MG63 (cell line): ENCODE data around the gene KRTAP29-1. TPM values are rescaled to one million over a fixed set of nuclear protein-coding genes. Genes with fewer than 3 reads are reported as not detected.
A peak's percentile ranks its signal among the peaks of the same experiment; 100 is the strongest.

ENCODE experiments used
- DNase-seq: peaks from one replicate; pipeline ENCODE4 v3.0.0-alpha.2; 2020
- H3K27me3 ChIP-seq: fragments of 250-450 bp; sonication (Bioruptor Pico); 2 replicates; pipeline ENCODE4 v1.5.1; 2020; ENCODE audit warnings: mild to moderate bottlenecking, moderate library complexity
- H3K36me3 ChIP-seq: fragments of 250-450 bp; sonication (Bioruptor Pico); 2 replicates; pipeline ENCODE4 v1.5.1; 2020; ENCODE audit warnings: mild to moderate bottlenecking, moderate library complexity
- H3K4me3 ChIP-seq: fragments of 250-450 bp; sonication (Bioruptor Pico); 2 replicates; pipeline ENCODE4 v1.5.1; 2020; ENCODE audit warnings: mild to moderate bottlenecking, moderate library complexity
- H3K9me3 ChIP-seq: fragments of 250-450 bp; sonication (Bioruptor Pico); 2 replicates; pipeline ENCODE4 v1.5.1; 2020; ENCODE audit warnings: mild to moderate bottlenecking, moderate library complexity
- total RNA-seq: library from RNA; depleted of rRNA; stranded (reverse); fragments of >200 nt; shearing (Covaris generic); gene quantifications from 2 replicates; pipeline ENCODE4 v1.2.3, GENCODE V29; 2014; ENCODE audit warnings: low replicate concordance

The KRTAP29-1 gene
- total RNA-seq, 1 experiment from 2014 or later: not detected

GRCh38 chr17:41333098-41333497 is 30.4 kb upstream of the KRTAP29-1 start:
- Histone ChIP-seq H3K9me3 (no peaks in the 10 kb centered on the region), H3K36me3 (no peaks in the 10 kb centered on the region), H3K27me3 (no peaks in the 10 kb centered on the region), H3K4me3 (no peak overlapping the region)
- no peak for DNase-seq

- DNase-seq: no peak
- H3K9me3 ChIP-seq: no peaks in the 10 kb centered on the region
- no peaks in the 10 kb centered on the region for H3K36me3 ChIP-seq
- no peak overlapping the region for H3K4me3 ChIP-seq
- H3K27me3 ChIP-seq: no peaks in the 10 kb centered on the region
These were observed 29.6 kb upstream of the KRTAP29-1 start for GRCh38 chr17:41332239-41332638.

- no peak for DNase-seq
- H3K4me3 ChIP-seq: no peak overlapping the region
- H3K36me3 ChIP-seq: no peaks in the 10 kb centered on the region
- H3K9me3 ChIP-seq: no peaks in the 10 kb centered on the region
- H3K27me3 ChIP-seq: no peaks in the 10 kb centered on the region
These were observed 29.0 kb upstream of the KRTAP29-1 start for GRCh38 chr17:41331606-41332005.

- H3K9me3 ChIP-seq: no peaks in the 10 kb centered on the region
- H3K36me3 ChIP-seq: no peaks in the 10 kb centered on the region
- H3K27me3 ChIP-seq: no peaks in the 10 kb centered on the region
- no peak overlapping the region for H3K4me3 ChIP-seq
- peak; percentile 77 for DNase-seq
These were observed 26.8 kb upstream of the KRTAP29-1 start for GRCh38 chr17:41329279-41329948.

- Histone ChIP-seq H3K4me3 (no peak overlapping the region), H3K9me3 (no peaks in the 10 kb centered on the region), H3K36me3 (no peaks in the 10 kb centered on the region), H3K27me3 (no peaks in the 10 kb centered on the region)
- no peak for DNase-seq
These were observed 25.6 kb upstream of the KRTAP29-1 start for GRCh38 chr17:41328207-41328606.

GRCh38 chr17:41327411-41328120 is 24.9 kb upstream of the KRTAP29-1 start:
- H3K4me3 ChIP-seq: no peak overlapping the region
- no peaks in the 10 kb centered on the region for H3K36me3 ChIP-seq
- DNase-seq: no peak
- H3K27me3 ChIP-seq: no peaks in the 10 kb centered on the region
- no peaks in the 10 kb centered on the region for H3K9me3 ChIP-seq

- Histone ChIP-seq H3K27me3 (no peaks in the 10 kb centered on the region), H3K36me3 (no peaks in the 10 kb centered on the region), H3K9me3 (no peaks in the 10 kb centered on the region), H3K4me3 (no peak overlapping the region)
- DNase-seq: no peak
These were observed 23.8 kb upstream of the KRTAP29-1 start for GRCh38 chr17:41326173-41327145.

- DNase-seq: no peak
- H3K9me3 ChIP-seq: peaks cover 4% of the 10 kb centered on the region; the same call in 1 of the 2 replicates
- no peaks in the 10 kb centered on the region for H3K27me3 ChIP-seq
- no peaks in the 10 kb centered on the region for H3K36me3 ChIP-seq
- H3K4me3 ChIP-seq: no peak overlapping the region
These were observed 23.0 kb upstream of the KRTAP29-1 start for GRCh38 chr17:41325611-41326010.

- Histone ChIP-seq H3K9me3 (peaks cover 7% of the 10 kb centered on the region; the same call in 1 of the 2 replicates), H3K36me3 (no peaks in the 10 kb centered on the region), H3K4me3 (no peak overlapping the region), H3K27me3 (no peaks in the 10 kb centered on the region)
- DNase-seq: no peak
These were observed 22.5 kb upstream of the KRTAP29-1 start for GRCh38 chr17:41325126-41325525.

- no peak overlapping the region for H3K4me3 ChIP-seq
- peaks cover 13% of the 10 kb centered on the region for H3K9me3 ChIP-seq
- no peaks in the 10 kb centered on the region for H3K36me3 ChIP-seq
- DNase-seq: no peak
- H3K27me3 ChIP-seq: no peaks in the 10 kb centered on the region
These were observed 21.8 kb upstream of the KRTAP29-1 start for GRCh38 chr17:41324180-41325075.

GRCh38 chr17:41322903-41323895 is 20.5 kb upstream of the KRTAP29-1 start:
- Histone ChIP-seq H3K9me3 (peaks cover 16% of the 10 kb centered on the region), H3K27me3 (no peaks in the 10 kb centered on the region), H3K4me3 (no peak overlapping the region), H3K36me3 (no peaks in the 10 kb centered on the region)
- DNase-seq: no peak

GRCh38 chr17:41322094-41322902 is 19.6 kb upstream of the KRTAP29-1 start:
- no peaks in the 10 kb centered on the region for H3K36me3 ChIP-seq
- peaks cover 16% of the 10 kb centered on the region for H3K9me3 ChIP-seq
- no peak for DNase-seq
- H3K4me3 ChIP-seq: no peak overlapping the region
- no peaks in the 10 kb centered on the region for H3K27me3 ChIP-seq

GRCh38 chr17:41318231-41318630 is 15.6 kb upstream of the KRTAP29-1 start:
- no peak overlapping the region for H3K4me3 ChIP-seq
- no peaks in the 10 kb centered on the region for H3K27me3 ChIP-seq

GRCh38 chr17:41315814-41316445 is 13.3 kb upstream of the KRTAP29-1 start:
- no peak for DNase-seq
- Histone ChIP-seq H3K9me3 (peaks cover 20% of the 10 kb centered on the region), H3K27me3 (no peaks in the 10 kb centered on the region), H3K36me3 (no peaks in the 10 kb centered on the region), H3K4me3 (no peak overlapping the region)

More at GRCh38 chr17:41318231-41318630, 15.6 kb upstream of the KRTAP29-1 start:
- H3K36me3 ChIP-seq: no peaks in the 10 kb centered on the region
- DNase-seq: no peak
- H3K9me3 ChIP-seq: peaks cover 18% of the 10 kb centered on the region
